ENCODE data around the gene EIF4E1B.

- TF ChIP-seq CTCF (IDR thresholded peaks at IDR 0.05) = no peak
- no peak for TF ChIP-seq EZH2 (IDR thresholded peaks at IDR 0.05; ENCODE audit: borderline replicate concordance, insufficient read depth, low read depth, low read length, poor library complexity, severe bottlenecking)
Measured at GRCh38 chr5:176589039-176589769, 41.3 kb upstream of the EIF4E1B start.
